Hematopoietic multipotent progenitor cell treated with erythropoietin and hydrocortisone succinate and interleukin-3 and kit ligand, for 17 days (in vitro differentiated cells): ENCODE results near the gene DNAJC24.

Source experiments
- DNase-seq: peaks from one replicate; pipeline ENCODE4 v3.0.0-alpha.2; 2015; ENCODE audit warnings: low spot score

DNAJC24 gene

GRCh38 chr11:31415435-31415834, 45.8 kb downstream of the DNAJC24 start:
- DNase-seq = no peak

- DNase-seq = no peak
Measured at GRCh38 chr11:31417357-31417756, 47.7 kb downstream of the DNAJC24 start.

GRCh38 chr11:31417816-31418215, 48.2 kb downstream of the DNAJC24 start:
- no peak for DNase-seq

- no peak for DNase-seq
Measured at GRCh38 chr11:31419138-31419537, 49.5 kb downstream of the DNAJC24 start.

- DNase-seq = no peak
Measured at GRCh38 chr11:31419669-31420068, 50.0 kb downstream of the DNAJC24 start.

- no peak for DNase-seq
Measured at GRCh38 chr11:31421820-31422219, 52.2 kb downstream of the DNAJC24 start.

- DNase-seq = no peak
Measured at GRCh38 chr11:31422703-31423102, 53.0 kb downstream of the DNAJC24 start.

GRCh38 chr11:31424652-31425051, 55.0 kb downstream of the DNAJC24 start:
- DNase-seq = no peak

GRCh38 chr11:31433851-31434250, 64.2 kb downstream of the DNAJC24 start:
- DNase-seq = no peak

- DNase-seq = no peak
Measured at GRCh38 chr11:31437742-31438435, 68.2 kb downstream of the DNAJC24 start.

- no peak for DNase-seq
Measured at GRCh38 chr11:31441296-31441695, 71.6 kb downstream of the DNAJC24 start.

- no peak for DNase-seq
Measured at GRCh38 chr11:31442086-31442485, 72.4 kb downstream of the DNAJC24 start.

GRCh38 chr11:31443802-31444201, 74.1 kb downstream of the DNAJC24 start:
- no peak for DNase-seq

GRCh38 chr11:31445621-31446020, 76.0 kb downstream of the DNAJC24 start:
- no peak for DNase-seq

GRCh38 chr11:31449040-31449439, 79.4 kb downstream of the DNAJC24 start:
- DNase-seq = no peak

GRCh38 chr11:31450841-31451240, 81.2 kb downstream of the DNAJC24 start:
- DNase-seq = no peak

GRCh38 chr11:31455177-31455576, 85.5 kb downstream of the DNAJC24 start:
- DNase-seq = no peak

- no peak for DNase-seq
Measured at GRCh38 chr11:31464436-31464835, 94.8 kb downstream of the DNAJC24 start.

- DNase-seq = no peak
Measured at GRCh38 chr11:31474083-31474482, 104.4 kb downstream of the DNAJC24 start.

- DNase-seq = no peak
Measured at GRCh38 chr11:31477528-31478222, 108.0 kb downstream of the DNAJC24 start.

- DNase-seq = no peak
Measured at GRCh38 chr11:31478223-31478590, 108.5 kb downstream of the DNAJC24 start.

- no peak for DNase-seq
Measured at GRCh38 chr11:31479066-31479465, 109.4 kb downstream of the DNAJC24 start.

GRCh38 chr11:31480930-31481329, 111.3 kb downstream of the DNAJC24 start:
- no peak for DNase-seq
